H1 (cell line): Measurements from ENCODE around the gene LCN15. TPM values are rescaled to one million over a fixed set of nuclear protein-coding genes. Genes with fewer than 3 reads are reported as not detected.

ENCODE experiments used
- CTCF ChIA-PET: fragments of 300-600 bp; sonication (Branson Sonifier 250); formaldehyde crosslinking; loops from one replicate; lab custom pipeline; 2021; ENCODE audit not compliant: partially characterized antibody; lab: Charles Lee
- POLR2A ChIA-PET: fragments of 300-600 bp; sonication (Branson Sonifier 250); formaldehyde crosslinking; loops from one replicate; lab custom pipeline; 2021; ENCODE audit warnings: inconsistent platforms; ENCODE audit not compliant: partially characterized antibody; lab: Charles Lee
- DNase-seq, 2 experiments: peaks; one replicate each; pipeline versions ENCODE4 v3.0.0 to v3.0.0-alpha.2; 2010 to 2022; ENCODE audit warnings: low spot score in 2 of 2, low read depth in 1 of 2, mixed read lengths in 1 of 2
- FAIRE-seq: peaks from 2 replicates; lab custom pipeline; 2011; peaks lifted over from hg19 to GRCh38; lab: Jason Lieb, UNC
- H2AFZ ChIP-seq: 2 replicates; pipeline ENCODE4 v1.8.1; 2012; ENCODE audit warnings: low read length, inconsistent platforms
- H2AK5ac ChIP-seq: 2 replicates; pipeline ENCODE4 v1.6.1; 2013; ENCODE audit warnings: low read depth, low read length
- H2BK120ac ChIP-seq: replicated peaks from 2 replicates; pipeline ENCODE3; 2013; ENCODE audit warnings: low read depth, low read length, inconsistent platforms
- H2BK12ac ChIP-seq: 2 replicates; pipeline ENCODE4 v1.6.1; 2013; ENCODE audit warnings: low read depth, low read length
- H2BK15ac ChIP-seq: 2 replicates; pipeline ENCODE4 v1.6.1; 2013; ENCODE audit warnings: low read length
- H2BK20ac ChIP-seq: 2 replicates; pipeline ENCODE4 v1.6.1; 2013; ENCODE audit warnings: low read length
- H2BK5ac ChIP-seq: 2 replicates; pipeline ENCODE4 v1.6.1; 2013; ENCODE audit warnings: low read depth, low read length
- H3K14ac ChIP-seq: 2 replicates; pipeline ENCODE4 v1.6.1; 2013; ENCODE audit warnings: inconsistent platforms; ENCODE audit not compliant: insufficient read length
- H3K18ac ChIP-seq: 2 replicates; pipeline ENCODE4 v1.6.1; 2013; ENCODE audit warnings: low read length; ENCODE audit errors: extremely low read depth
- H3K23ac ChIP-seq: 2 replicates; pipeline ENCODE4 v1.6.1; 2013; ENCODE audit warnings: inconsistent platforms; ENCODE audit not compliant: insufficient read length
- H3K23me2 ChIP-seq: 2 replicates; pipeline ENCODE4 v1.6.1; 2013; ENCODE audit warnings: low read depth, low read length
- H3K27ac ChIP-seq: 2 replicates; pipeline ENCODE4 v1.6.1; 2011; ENCODE audit warnings: low read depth, low read length, inconsistent platforms
- H3K27me3 ChIP-seq, 4 experiments: replicated peaks in 1 of 4; 1 replicate in 1 of 4; 2 replicates in 3 of 4; pipeline versions ENCODE4 v1.6.1 to v1.8.1; 2011 to 2013; ENCODE audit warnings: low read length in 3 of 4, mild to moderate bottlenecking in 3 of 4, inconsistent platforms in 2 of 4, mixed read lengths in 2 of 4, moderate library complexity in 1 of 4; ENCODE audit not compliant: control insufficient read depth in 3 of 4, insufficient read depth in 3 of 4; ENCODE audit errors: extremely low read depth in 1 of 4
- H3K36me3 ChIP-seq, 4 experiments: 2 replicates each; pipeline versions ENCODE4 v1.6.1 to v1.8.1; 2011 to 2013; ENCODE audit warnings: mild to moderate bottlenecking in 4 of 4, low read length in 3 of 4, moderate library complexity in 2 of 4, control low read depth in 1 of 4, inconsistent platforms in 1 of 4; ENCODE audit not compliant: insufficient read depth in 4 of 4, control insufficient read depth in 2 of 4
- H3K4ac ChIP-seq: replicated peaks from 2 replicates; pipeline ENCODE3; 2013; ENCODE audit warnings: low read length, low read depth, mixed read lengths, inconsistent platforms; ENCODE audit not compliant: insufficient read length
- H3K4me1 ChIP-seq, 4 experiments: replicated peaks in 1 of 4; 1 replicate in 1 of 4; 2 replicates in 3 of 4; pipeline versions ENCODE4 v1.6.1 to v1.8.1; 2011 to 2013; ENCODE audit warnings: low read length in 3 of 4, inconsistent platforms in 2 of 4, mixed read lengths in 1 of 4; ENCODE audit not compliant: insufficient read depth in 4 of 4, control insufficient read depth in 3 of 4
- H3K4me2 ChIP-seq, 2 experiments: 2 replicates each; pipeline versions ENCODE4 v1.6.1 to v1.8.1; 2011 to 2013; ENCODE audit warnings: low read depth in 2 of 2, low read length in 2 of 2, control low read depth in 1 of 2, inconsistent platforms in 1 of 2, mild to moderate bottlenecking in 1 of 2; ENCODE audit not compliant: insufficient read depth in 1 of 2
- H3K4me3 ChIP-seq, 4 experiments: fragments of 200-600, 300-600 bp in 1 of 4; sonication (generic), shearing (Covaris generic), sonication (Bioruptor Twin) in 1 of 4; 2 replicates each; pipeline versions ENCODE4 v1.5.1 to v1.8.1; 2011 to 2016; ENCODE audit warnings: low read length in 4 of 4, low read depth in 3 of 4, control low read depth in 2 of 4, inconsistent platforms in 2 of 4, mild to moderate bottlenecking in 2 of 4, mixed read lengths in 1 of 4, moderate library complexity in 1 of 4; ENCODE audit not compliant: insufficient read depth in 2 of 4; ENCODE audit errors: extremely low read depth in 1 of 4
- H3K56ac ChIP-seq: replicated peaks from 2 replicates; pipeline ENCODE3; 2013; ENCODE audit warnings: low read depth, mild to moderate bottlenecking, mixed read lengths, low read length, inconsistent platforms; ENCODE audit not compliant: insufficient read length
- H3K79me1 ChIP-seq: 2 replicates; pipeline ENCODE4 v1.6.1; 2013; ENCODE audit warnings: low read depth, low read length, control low read depth
- H3K79me2 ChIP-seq, 2 experiments: 2 replicates each; pipeline versions ENCODE4 v1.6.1 to v1.8.1; 2012 to 2013; ENCODE audit warnings: low read length in 2 of 2, mild to moderate bottlenecking in 2 of 2, inconsistent platforms in 1 of 2; ENCODE audit not compliant: insufficient read depth in 2 of 2, control insufficient read depth in 1 of 2
- H3K9ac ChIP-seq, 4 experiments: replicated peaks in 1 of 4; 1 replicate in 1 of 4; 2 replicates in 3 of 4; pipeline versions ENCODE4 v1.6.1 to v1.8.1; 2011 to 2013; ENCODE audit warnings: low read depth in 3 of 4, low read length in 3 of 4, control low read depth in 2 of 4, mild to moderate bottlenecking in 2 of 4, moderate library complexity in 2 of 4, inconsistent platforms in 1 of 4; ENCODE audit errors: extremely low read depth in 1 of 4
- H3K9me3 ChIP-seq, 2 experiments: 2 replicates each; pipeline versions ENCODE4 v1.6.1 to v1.8.1; 2012 to 2013; ENCODE audit warnings: mild to moderate bottlenecking in 2 of 2, moderate library complexity in 2 of 2, control low read depth in 1 of 2, inconsistent platforms in 1 of 2, low read depth in 1 of 2, low read length in 1 of 2, mixed read lengths in 1 of 2; ENCODE audit not compliant: insufficient read depth in 2 of 2
- H4K20me1 ChIP-seq, 2 experiments: replicated peaks in 1 of 2; 2 replicates each; pipeline versions ENCODE3 to v1.8.1; 2011 to 2013; ENCODE audit warnings: inconsistent platforms in 2 of 2, low read length in 2 of 2, mild to moderate bottlenecking in 1 of 2; ENCODE audit not compliant: insufficient read depth in 2 of 2, control insufficient read depth in 1 of 2
- H4K5ac ChIP-seq: 2 replicates; pipeline ENCODE4 v1.6.1; 2013; ENCODE audit warnings: low read length, low read depth, mixed read lengths, inconsistent platforms; ENCODE audit not compliant: insufficient read length
- H4K8ac ChIP-seq: 2 replicates; pipeline ENCODE4 v1.8.0; 2013; ENCODE audit warnings: mild to moderate bottlenecking, moderate library complexity, low read length, inconsistent platforms; ENCODE audit not compliant: insufficient read depth; ENCODE audit errors: extremely low read depth
- H4K91ac ChIP-seq: replicated peaks from 2 replicates; pipeline ENCODE3; 2013; ENCODE audit warnings: low read length, mixed read lengths, inconsistent platforms; ENCODE audit not compliant: insufficient read length
- CBX5 ChIP-seq: fragments of 300-800, 300-1000 bp; sonication (generic); IDR thresholded peaks from 2 replicates; pipeline ENCODE4 v1.7.1; 2016; ENCODE audit warnings: antibody characterized with exemption, low read length, low read depth
- JUN ChIP-seq: IDR thresholded peaks from 2 replicates; pipeline ENCODE4 v1.6.1; 2011; ENCODE audit warnings: low read depth, mild to moderate bottlenecking, improper control_type of control experiment, low read length
- JUND ChIP-seq: IDR thresholded peaks from 2 replicates; pipeline ENCODE4 v1.6.1; 2011; ENCODE audit warnings: mild to moderate bottlenecking, improper control_type of control experiment, low read length
- PHF8 ChIP-seq: fragments of 200-600 bp; sonication (generic); conservative IDR thresholded peaks from 2 replicates; pipeline ENCODE4 v1.7.1; 2012; ENCODE audit warnings: low read depth, mild to moderate bottlenecking, inconsistent platforms, low read length, moderate library complexity
- POU5F1 ChIP-seq: IDR thresholded peaks from 2 replicates; pipeline ENCODE4 v1.6.1; 2011; ENCODE audit warnings: low read depth, mild to moderate bottlenecking, low read length, moderate library complexity
- TAF7 ChIP-seq: optimal IDR thresholded peaks from 2 replicates; pipeline ENCODE3; 2011; ENCODE audit warnings: low read depth, mild to moderate bottlenecking, inconsistent platforms, low read length, moderate library complexity, borderline replicate concordance
- WGBS, 2 experiments: shearing (Covaris generic) in 1 of 2; methylation state at CpG; one replicate each; pipeline versions ENCODE4 v1.1.6 to v1.1.7; 2013 to 2015; ENCODE audit warnings: low lambda C conversion rate in 2 of 2, mixed read lengths in 2 of 2, inconsistent platforms in 1 of 2, low coverage in 1 of 2, missing lambda C conversion rate in 1 of 2; ENCODE audit not compliant: insufficient replicate concordance in 2 of 2, insufficient coverage in 1 of 2, insufficient read length in 1 of 2; ENCODE audit errors: extremely low coverage in 1 of 2, missing lambda C conversion rate in 1 of 2; 5-methylcytosine and 5-hydroxymethylcytosine counted together
- polyA plus RNA-seq, 7 experiments: library from polyadenylated mRNA; depleted of rRNA in 3 of 7; stranded (reverse) in 5 of 7; unstranded in 2 of 7; fragments of >200 nt in 5 of 7; fragments of 200-250 nt in 2 of 7; gene quantifications; 1 replicate in 5 of 7; 2 replicates in 1 of 7; 4 replicates in 1 of 7; pipeline versions ENCODE4 v1.2.1 to v1.2.3, GENCODE V29; 2011 to 2013; ENCODE audit warnings: missing spikeins in 2 of 7, mixed read lengths in 2 of 7
- total RNA-seq: library from RNA; stranded (reverse); fragmentation: NEBNext Ultra II Directional; extraction: Animal tissue kit (Norgen Biotek cat#: 25700); gene quantifications from 2 replicates; pipeline ENCODE4 v1.2.1, GENCODE V29; 2021
- TF ChIP-seq, protein P1 (sequence below): IDR thresholded peaks from 2 replicates; pipeline ENCODE4 v1.6.1; 2011; ENCODE audit warnings: low read depth, mild to moderate bottlenecking, low read length; ENCODE audit not compliant: insufficient read depth

The LCN15 gene
- total and polyA plus RNA-seq, 2 of the 8 experiments (the other 6 are each of a cell fraction or from before 2014, with no cell fraction given), result 0.08 to 0.47 TPM

DNA sequence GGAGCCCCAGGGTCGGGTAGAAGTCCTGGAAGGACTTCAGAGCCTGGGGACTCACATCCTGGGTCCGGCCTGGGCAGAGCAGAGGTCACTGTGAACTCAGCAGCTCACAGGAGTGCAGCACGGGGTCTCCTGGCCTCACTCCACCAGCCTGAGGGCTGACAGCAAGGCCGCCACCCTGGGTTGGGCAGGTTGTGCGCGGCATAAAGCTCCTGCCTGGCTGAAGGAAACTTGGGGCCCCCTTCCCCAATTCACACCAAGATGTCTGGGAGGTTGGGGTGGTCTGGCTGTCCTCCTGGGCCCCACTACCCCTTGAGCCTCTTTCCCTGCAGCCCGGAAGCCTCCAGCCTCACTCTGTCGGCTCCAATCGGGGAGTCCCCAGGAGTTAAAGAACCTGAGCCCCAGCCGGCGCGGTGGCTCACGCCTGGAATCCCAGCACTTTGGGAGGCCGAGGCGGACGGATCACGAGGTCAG is 2.1 kb downstream of the LCN15 start:
- Histone ChIP-seq H4K91ac (peak overlapping the region; percentile 65), H3K79me2 (no peaks in the 10 kb centered on the region), H3K27ac (no peak overlapping the region), H3K9ac (no peak overlapping the region), H2BK20ac (no peak overlapping the region), H3K9me3 (no peaks in the 10 kb centered on the region), H2BK12ac (peak overlapping the region; percentile 87; the same call in 1 of the 2 replicates), H3K4me1 (peaks cover 0 to 13% (median 6%) of the 10 kb centered on the region in 4 experiments; a peak in 4 of 7 replicates), H3K4me2 (0 out of 4 replicates have a peak overlapping the region, but pooled peaks of 1 of the 2 experiments have one; percentile 69), H4K8ac (no peak overlapping the region; the same call in 1 of the 2 replicates), H3K56ac (no peak overlapping the region), H2AFZ (no peak overlapping the region), H3K4me3 (no peak overlapping the region), H2BK5ac (no peak overlapping the region), H3K4ac (no peak overlapping the region), H2AK5ac (no peak overlapping the region; the same call in 1 of the 2 replicates), H3K23ac (no peak overlapping the region), H3K27me3 (no peaks in the 10 kb centered on the region; a peak in 2 of 7 replicates), H3K18ac (no peak overlapping the region), H2BK15ac (no peak overlapping the region), H3K79me1 (no peaks in the 10 kb centered on the region), H4K20me1 (no peaks in the 10 kb centered on the region), H4K5ac (no peak overlapping the region), H3K14ac (no peak overlapping the region), H3K23me2 (no peaks in the 10 kb centered on the region; the same call in 1 of the 2 replicates), H3K36me3 (no peaks in the 10 kb centered on the region), H2BK120ac (no peak overlapping the region)
- CTCF ChIA-PET, result interaction anchor here (0.6 to 5.1 kb wide), 9 partner anchors 9 to 438 kb away, joined by 3 to 33 read pairs (median 4); no protein-coding TSS in a partner anchor
- POLR2A ChIA-PET, result interaction anchor here (0.6 to 3.8 kb wide), 5 partner anchors 34 to 112 kb away, joined by 3 to 34 read pairs (median 3); partner anchors contain the start of gene RABL6
- FAIRE-seq (no peak), DNase-seq (no peak)
- 89% methylated on average over 17 of the region's 17 CpGs; no CpG with 5 or more reads in 1 of the 2 experiments for WGBS, 2 experiments
- TF ChIP-seq JUND (no peak), CBX5 (no peak), TAF7 (no peak), POU5F1 (no peak), PHF8 (no peak), JUN (no peak)
- TF ChIP-seq, protein P1, sequence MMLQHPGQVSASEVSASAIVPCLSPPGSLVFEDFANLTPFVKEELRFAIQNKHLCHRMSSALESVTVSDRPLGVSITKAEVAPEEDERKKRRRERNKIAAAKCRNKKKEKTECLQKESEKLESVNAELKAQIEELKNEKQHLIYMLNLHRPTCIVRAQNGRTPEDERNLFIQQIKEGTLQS, result no peak
